B cell (primary cell): ENCODE results near the gene NPRL2. TPM values are rescaled to one million over a fixed set of nuclear protein-coding genes. Genes with fewer than 3 reads are reported as not detected.
A peak's percentile ranks its signal among the peaks of the same experiment; 100 is the strongest.

Experiments
- ATAC-seq: fragments of 200-7000 bp; cut with Tn5 transposase; one replicate; pipeline ENCODE4 v1.10.0; 2021; ENCODE audit warnings: low read depth, mild to moderate bottlenecking, moderate number of reproducible peaks, moderate library complexity
- CTCF ChIA-PET: fragments of 350-600 bp; sonication (Branson Sonifier 250); formaldehyde crosslinking; loops from one replicate; lab custom pipeline; 2021; ENCODE audit warnings: antibody characterized with exemption, inconsistent platforms; lab: Charles Lee
- POLR2A ChIA-PET: fragments of 350-600 bp; sonication (Branson Sonifier 250); formaldehyde crosslinking; loops from one replicate; lab custom pipeline; 2021; ENCODE audit warnings: antibody characterized with exemption; lab: Charles Lee
- DNase-seq: peaks from one replicate; pipeline ENCODE4 v3.0.0; 2013
- H2AFZ ChIP-seq: 2 replicates; pipeline ENCODE4 v1.6.1; 2012; ENCODE audit warnings: mild to moderate bottlenecking, low read depth, low read length; ENCODE audit not compliant: insufficient read depth, poor library complexity, severe bottlenecking
- H3K27ac ChIP-seq, 2 donors: 1 replicate in 1 of 2; 2 replicates in 1 of 2; pipeline ENCODE4 v1.5.1; 2012 to 2013; ENCODE audit warnings: low read length in 2 of 2, mild to moderate bottlenecking in 2 of 2, moderate library complexity in 1 of 2
- H3K27me3 ChIP-seq, 4 experiments: fragments of 200-600 bp in 1 of 4; sonication (generic) in 1 of 4; replicated peaks in 1 of 4; 1 replicate in 2 of 4; 2 replicates in 2 of 4; pipeline versions ENCODE4 v1.6.1 to v1.7.0; 2013 to 2016; ENCODE audit warnings: low read length in 3 of 4, mild to moderate bottlenecking in 2 of 4, mixed read lengths in 1 of 4, moderate library complexity in 1 of 4; ENCODE audit not compliant: insufficient read depth in 4 of 4, control insufficient read depth in 3 of 4; ENCODE audit errors: control extremely low read depth in 1 of 4
- H3K36me3 ChIP-seq, 2 experiments: replicated peaks in 1 of 2; 1 replicate in 1 of 2; 2 replicates in 1 of 2; pipeline versions ENCODE4 v1.6.1 to v1.7.1; 2013; ENCODE audit warnings: low read length in 1 of 2; ENCODE audit not compliant: insufficient read depth in 2 of 2, control insufficient read depth in 1 of 2; ENCODE audit errors: control extremely low read depth in 1 of 2, extremely low read depth in 1 of 2
- H3K4me1 ChIP-seq, 2 donors: fragments of 200-600 bp in 1 of 2; sonication (generic) in 1 of 2; 1 replicate in 1 of 2; 2 replicates in 1 of 2; pipeline versions ENCODE4 v1.5.1 to v1.6.1; 2013 to 2017; ENCODE audit warnings: low read length in 2 of 2; ENCODE audit not compliant: control insufficient read depth in 2 of 2, insufficient read depth in 2 of 2
- H3K4me2 ChIP-seq: replicated peaks from 2 replicates; pipeline ENCODE3; 2012; ENCODE audit warnings: mild to moderate bottlenecking, low read depth, low read length; ENCODE audit not compliant: poor library complexity, severe bottlenecking
- H3K4me3 ChIP-seq, 5 experiments: fragments of 200-600 bp in 1 of 5; sonication (generic) in 1 of 5; 1 replicate in 3 of 5; 2 replicates in 2 of 5; pipeline versions ENCODE4 v1.5.1 to v1.7.0; 2011 to 2016; ENCODE audit warnings: low read length in 4 of 5, mild to moderate bottlenecking in 4 of 5, low read depth in 2 of 5, control low read depth in 1 of 5, moderate library complexity in 1 of 5; ENCODE audit not compliant: insufficient read depth in 1 of 5; ENCODE audit errors: control extremely low read depth in 1 of 5, extremely low read depth in 1 of 5
- H3K79me2 ChIP-seq: fragments of 200-600 bp; sonication (generic); one replicate; pipeline ENCODE4 v1.6.0; 2016; ENCODE audit warnings: low read length; ENCODE audit not compliant: control insufficient read depth, insufficient read depth
- H3K9ac ChIP-seq: fragments of 200-600 bp; sonication (generic); 2 replicates; pipeline ENCODE4 v1.6.1; 2017; ENCODE audit warnings: mild to moderate bottlenecking, low read length, moderate library complexity
- H3K9me3 ChIP-seq, 3 donors: one replicate each; pipeline versions ENCODE4 v1.6.1 to v1.7.1; 2013; ENCODE audit warnings: low read length in 2 of 3; ENCODE audit not compliant: control insufficient read depth in 2 of 3, insufficient read depth in 1 of 3; ENCODE audit errors: control extremely low read depth in 1 of 3
- H4K20me1 ChIP-seq: 2 replicates; pipeline ENCODE4 v1.6.0; 2012; ENCODE audit warnings: mild to moderate bottlenecking, low read length; ENCODE audit not compliant: insufficient read depth, control insufficient read depth, poor library complexity, severe bottlenecking
- H3K27ac Mint-ChIP-seq: one replicate; pipeline ENCODE4 v1.8.0; 2021; ENCODE audit warnings: mixed read lengths
- H3K27me3 Mint-ChIP-seq: one replicate; pipeline ENCODE4 v1.8.0; 2021; ENCODE audit warnings: mixed read lengths
- H3K4me1 Mint-ChIP-seq: one replicate; pipeline ENCODE4 v1.8.0; 2021; ENCODE audit warnings: mixed read lengths
- H3K4me3 Mint-ChIP-seq: one replicate; pipeline ENCODE4 v1.8.0; 2021; ENCODE audit warnings: mixed read lengths
- H3K9me3 Mint-ChIP-seq: one replicate; pipeline ENCODE4 v1.8.0; 2022; ENCODE audit warnings: mixed read lengths; ENCODE audit not compliant: insufficient read depth
- EZH2 ChIP-seq: IDR thresholded peaks from 2 replicates; pipeline ENCODE4 v1.6.1; 2012; ENCODE audit warnings: borderline replicate concordance, low read depth, mild to moderate bottlenecking, moderate library complexity, low read length; ENCODE audit not compliant: insufficient read depth, poor library complexity, severe bottlenecking
- WGBS: methylation state at CpG from one replicate; pipeline ENCODE4 v1.1.5; 2013; ENCODE audit warnings: missing lambda C conversion rate; ENCODE audit not compliant: insufficient coverage; 5-methylcytosine and 5-hydroxymethylcytosine counted together
- intact Hi-C: fragments of 100-400 bp; cut with micrococcal nuclease; formaldehyde crosslinking; loops from one replicate; pipeline ENCODE4 v1.10.0; 2022
- polyA plus RNA-seq: library from polyadenylated mRNA; depleted of rRNA; stranded (reverse); fragments of >200 nt; gene quantifications from 2 replicates; pipeline ENCODE4 v1.2.3, GENCODE V29; 2012
- total RNA-seq, 2 donors: library from RNA; stranded (reverse); fragments of 120-200 nt in 1 of 2; gene quantifications; 1 replicate in 1 of 2; 2 replicates in 1 of 2; pipeline versions ENCODE4 v1.2.3 to v1.2.4, GENCODE V29; 2013 to 2022
- TF ChIP-seq, protein P1 (sequence below): fragments of 200-600 bp; IDR thresholded peaks from one replicate; pipeline ENCODE4 v1.8.0; 2022; ENCODE audit warnings: antibody characterized with exemption, mild to moderate bottlenecking

Gene NPRL2
- total and polyA plus RNA-seq, 2 donors (not counting 1 experiment from before 2014, with no cell fraction given) = 31.3 to 64.6 TPM

DNA sequence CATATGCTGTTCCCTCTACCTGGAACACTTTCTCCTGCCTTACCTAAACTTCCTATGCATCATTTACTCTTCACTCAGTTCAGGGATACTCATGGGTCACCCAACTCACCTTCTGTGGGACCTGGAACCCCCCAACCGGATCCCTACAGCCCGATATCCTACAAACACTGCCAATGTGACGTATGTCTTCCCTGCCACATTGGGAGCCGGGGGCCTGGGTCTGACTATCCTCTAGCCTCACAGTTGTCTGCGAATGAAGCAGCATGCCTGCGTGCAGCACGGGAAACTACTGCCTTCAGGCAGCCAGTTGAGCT lies 405 bp downstream of the NPRL2 start:
- TF ChIP-seq EZH2 = no peak
- TF ChIP-seq, protein P1, sequence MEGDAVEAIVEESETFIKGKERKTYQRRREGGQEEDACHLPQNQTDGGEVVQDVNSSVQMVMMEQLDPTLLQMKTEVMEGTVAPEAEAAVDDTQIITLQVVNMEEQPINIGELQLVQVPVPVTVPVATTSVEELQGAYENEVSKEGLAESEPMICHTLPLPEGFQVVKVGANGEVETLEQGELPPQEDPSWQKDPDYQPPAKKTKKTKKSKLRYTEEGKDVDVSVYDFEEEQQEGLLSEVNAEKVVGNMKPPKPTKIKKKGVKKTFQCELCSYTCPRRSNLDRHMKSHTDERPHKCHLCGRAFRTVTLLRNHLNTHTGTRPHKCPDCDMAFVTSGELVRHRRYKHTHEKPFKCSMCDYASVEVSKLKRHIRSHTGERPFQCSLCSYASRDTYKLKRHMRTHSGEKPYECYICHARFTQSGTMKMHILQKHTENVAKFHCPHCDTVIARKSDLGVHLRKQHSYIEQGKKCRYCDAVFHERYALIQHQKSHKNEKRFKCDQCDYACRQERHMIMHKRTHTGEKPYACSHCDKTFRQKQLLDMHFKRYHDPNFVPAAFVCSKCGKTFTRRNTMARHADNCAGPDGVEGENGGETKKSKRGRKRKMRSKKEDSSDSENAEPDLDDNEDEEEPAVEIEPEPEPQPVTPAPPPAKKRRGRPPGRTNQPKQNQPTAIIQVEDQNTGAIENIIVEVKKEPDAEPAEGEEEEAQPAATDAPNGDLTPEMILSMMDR = no peak
- Histone ChIP-seq H3K4me2 (peak overlapping the region; percentile 99), H3K79me2 (peaks cover 62% of the 10 kb centered on the region), H3K9me3 (no peaks in the 10 kb centered on the region), H3K9ac (peak overlapping the region; percentile 99), H3K27ac (peak overlapping the region; percentile 85 to 93), H4K20me1 (peaks cover 57% of the 10 kb centered on the region), H3K4me1 (peaks cover 31 to 47% of the 10 kb centered on the region in 2 donors), H3K4me3 (peak overlapping the region; percentile 71 to 98 (median 91)), H3K27me3 (no peaks in the 10 kb centered on the region), H3K36me3 (peaks cover 0 to 48% of the 10 kb centered on the region in 2 experiments), H2AFZ (peak overlapping the region; percentile 94)
- intact Hi-C loops = loop anchor here (1.0 to 2.0 kb wide), 3 partner anchors 13 to 22 kb away; partner anchors contain the start of gene TUSC2
- ChIA-PET CTCF (interaction anchor here (0.7 to 5.3 kb wide), 12 partner anchors 10 to 303 kb away, joined by 3 to 104 read pairs (median 4); partner anchors contain the start of genes HEMK1, HYAL3, NAA80 and RASSF1), POLR2A (interaction anchor here (1.3 to 7.4 kb wide), 8 partner anchors 9 to 219 kb away, joined by 4 to 96 read pairs (median 9); partner anchors contain the start of genes C3orf18, HEMK1, HYAL3 and NAA80)
- DNase-seq = no peak
- Mint-ChIP-seq H3K27ac (peak overlapping the region; percentile 100), H3K27me3 (no peaks in the 10 kb centered on the region), H3K9me3 (no peaks in the 10 kb centered on the region), H3K4me1 (peaks cover 52% of the 10 kb centered on the region), H3K4me3 (peak overlapping the region; percentile 99)
- ATAC-seq = no peak
- WGBS = 15% methylated on average over 7 of the region's 7 CpGs

DNA sequence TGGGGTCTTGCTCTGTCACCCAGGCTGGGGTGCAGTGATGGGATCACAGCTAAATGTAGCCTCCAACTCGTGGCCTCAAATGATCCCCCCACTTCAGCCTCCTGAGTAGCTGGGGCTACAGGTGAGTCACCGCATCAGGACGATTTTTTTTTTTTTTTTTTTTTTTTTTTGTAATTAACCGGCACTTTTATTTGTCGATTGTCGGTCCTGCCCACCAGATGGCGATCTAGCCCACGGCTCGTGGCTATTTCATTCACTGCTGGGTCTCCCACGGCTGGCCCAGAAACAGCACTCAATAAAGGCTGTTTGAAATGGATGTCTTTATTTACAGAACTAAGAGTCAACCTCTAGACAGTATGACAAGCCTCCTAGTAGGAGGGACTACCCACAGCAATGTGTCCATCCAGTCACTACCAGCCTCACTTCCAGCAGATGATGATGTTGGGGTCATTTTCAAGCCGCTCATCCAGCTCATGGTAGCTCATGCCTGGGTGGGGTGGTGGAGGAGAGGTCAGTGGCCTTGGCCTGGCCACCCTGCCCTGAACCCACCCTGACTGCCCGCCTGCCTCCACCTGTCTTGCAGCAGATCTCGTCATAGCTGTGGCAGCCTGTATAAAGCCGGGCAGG lies 3.3 kb downstream of the NPRL2 start:
- Histone ChIP-seq H3K27ac (peak overlapping the region in 1 of 2 donors; percentile 51), H3K36me3 (peaks cover 0 to 22% of the 10 kb centered on the region in 2 experiments), H4K20me1 (peaks cover 32% of the 10 kb centered on the region), H2AFZ (no peak overlapping the region), H3K4me2 (no peak overlapping the region), H3K27me3 (no peaks in the 10 kb centered on the region), H3K9me3 (no peaks in the 10 kb centered on the region), H3K4me1 (peaks cover 32 to 50% of the 10 kb centered on the region in 2 donors), H3K9ac (no peak overlapping the region), H3K79me2 (peaks cover 50% of the 10 kb centered on the region), H3K4me3 (no peak overlapping the region)
- intact Hi-C loops = loop anchor here (1.0 to 5.0 kb wide), 2 partner anchors 203 to 265 kb away; partner anchors contain the start of gene CISH
- Mint-ChIP-seq H3K27ac (peak overlapping the region; percentile 65), H3K4me1 (peaks cover 54% of the 10 kb centered on the region), H3K27me3 (no peaks in the 10 kb centered on the region), H3K9me3 (no peaks in the 10 kb centered on the region), H3K4me3 (no peak overlapping the region)
- POLR2A ChIA-PET = interaction anchor here (0.5 to 1.2 kb wide), 4 partner anchors 8 to 72 kb away, joined by 3 to 6 read pairs (median 4); no protein-coding TSS in a partner anchor
- 98% methylated on average over 4 of the region's 14 CpGs for WGBS
- DNase-seq (peak; percentile 87), ATAC-seq (peak; percentile 18)
- CTCF ChIA-PET = interaction anchor here (0.6 to 5.3 kb wide), 22 partner anchors 10 to 928 kb away, joined by 3 to 104 read pairs (median 3); partner anchors contain the start of genes CISH, HEMK1, HYAL3 and IFRD2
- no peak for TF ChIP-seq EZH2
- TF ChIP-seq, protein P1 = peak; percentile 72
